ENCODE data around the gene GRHPR.

DNA sequence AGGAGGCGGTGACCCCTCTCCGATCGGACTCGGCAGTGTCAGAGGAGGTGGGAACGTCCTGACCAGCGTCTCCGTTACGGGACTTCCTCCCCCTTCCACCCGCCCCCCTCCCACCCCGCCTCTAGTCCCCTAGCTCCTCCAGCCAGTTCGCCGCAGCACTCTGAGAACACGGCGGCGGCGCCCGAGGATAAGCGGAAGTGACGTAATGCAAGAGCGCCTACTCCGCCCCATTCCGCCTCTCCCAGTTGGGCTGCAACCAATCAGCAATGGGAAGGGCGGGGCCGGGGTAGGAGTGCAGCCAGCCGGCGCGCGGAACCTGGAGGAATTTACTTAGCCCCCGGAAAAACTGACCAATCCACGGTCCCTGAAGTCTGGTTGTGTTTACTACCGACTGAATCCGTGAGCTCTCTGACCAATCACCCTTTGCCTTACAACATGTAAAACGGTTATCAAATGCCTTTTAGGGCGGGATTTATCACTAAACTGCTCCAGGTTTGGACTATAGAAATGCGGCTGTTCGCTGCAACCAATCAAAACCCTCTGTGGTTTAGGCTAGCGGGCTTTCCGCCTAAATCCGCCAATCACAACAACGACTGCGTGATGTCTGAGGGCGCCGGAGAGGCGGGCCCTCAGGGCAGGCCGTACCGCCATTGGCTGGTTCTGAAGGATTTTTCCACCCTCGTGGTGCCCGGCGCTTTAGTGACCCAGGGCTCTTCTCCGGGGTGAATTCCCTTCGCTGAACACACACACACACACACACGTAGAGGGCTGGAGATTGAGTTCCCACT, 42.9 kb downstream of the GRHPR start, which contains the start of gene ZBTB5:
- TF ChIP-seq CTCF (IDR thresholded peaks at IDR 0.05; ENCODE audit: poor library complexity, severe bottlenecking) (no peak), POLR2AphosphoS5 (IDR thresholded peaks at IDR 0.05) (peak; percentile 90), RAD21 (conservative IDR thresholded peaks at IDR 0.05) (no peak), EZH2 (IDR thresholded peaks at IDR 0.05; ENCODE audit: borderline replicate concordance, insufficient read depth, low read length, poor library complexity, severe bottlenecking) (no peak)
- TF ChIP-seq, protein P1, sequence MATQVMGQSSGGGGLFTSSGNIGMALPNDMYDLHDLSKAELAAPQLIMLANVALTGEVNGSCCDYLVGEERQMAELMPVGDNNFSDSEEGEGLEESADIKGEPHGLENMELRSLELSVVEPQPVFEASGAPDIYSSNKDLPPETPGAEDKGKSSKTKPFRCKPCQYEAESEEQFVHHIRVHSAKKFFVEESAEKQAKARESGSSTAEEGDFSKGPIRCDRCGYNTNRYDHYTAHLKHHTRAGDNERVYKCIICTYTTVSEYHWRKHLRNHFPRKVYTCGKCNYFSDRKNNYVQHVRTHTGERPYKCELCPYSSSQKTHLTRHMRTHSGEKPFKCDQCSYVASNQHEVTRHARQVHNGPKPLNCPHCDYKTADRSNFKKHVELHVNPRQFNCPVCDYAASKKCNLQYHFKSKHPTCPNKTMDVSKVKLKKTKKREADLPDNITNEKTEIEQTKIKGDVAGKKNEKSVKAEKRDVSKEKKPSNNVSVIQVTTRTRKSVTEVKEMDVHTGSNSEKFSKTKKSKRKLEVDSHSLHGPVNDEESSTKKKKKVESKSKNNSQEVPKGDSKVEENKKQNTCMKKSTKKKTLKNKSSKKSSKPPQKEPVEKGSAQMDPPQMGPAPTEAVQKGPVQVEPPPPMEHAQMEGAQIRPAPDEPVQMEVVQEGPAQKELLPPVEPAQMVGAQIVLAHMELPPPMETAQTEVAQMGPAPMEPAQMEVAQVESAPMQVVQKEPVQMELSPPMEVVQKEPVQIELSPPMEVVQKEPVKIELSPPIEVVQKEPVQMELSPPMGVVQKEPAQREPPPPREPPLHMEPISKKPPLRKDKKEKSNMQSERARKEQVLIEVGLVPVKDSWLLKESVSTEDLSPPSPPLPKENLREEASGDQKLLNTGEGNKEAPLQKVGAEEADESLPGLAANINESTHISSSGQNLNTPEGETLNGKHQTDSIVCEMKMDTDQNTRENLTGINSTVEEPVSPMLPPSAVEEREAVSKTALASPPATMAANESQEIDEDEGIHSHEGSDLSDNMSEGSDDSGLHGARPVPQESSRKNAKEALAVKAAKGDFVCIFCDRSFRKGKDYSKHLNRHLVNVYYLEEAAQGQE (IDR thresholded peaks at IDR 0.05; ENCODE audit: borderline replicate concordance): no peak
